Loucy (cell line): Measurements from ENCODE around the gene LVRN.

Source experiments
- H2AFZ ChIP-seq: fragments of 200-600 bp; sonication (generic); 2 replicates; pipeline ENCODE4 v1.6.0; 2016; ENCODE audit warnings: antibody characterized with exemption, mild to moderate bottlenecking, low read length, moderate library complexity
- H3F3A ChIP-seq: fragments of 200-600 bp; 2 replicates; pipeline ENCODE4 v1.6.0; 2016; ENCODE audit warnings: antibody characterized with exemption, low read depth, mild to moderate bottlenecking
- H3K27me3 ChIP-seq: fragments of 200-600 bp; sonication (generic); 2 replicates; pipeline ENCODE4 v1.6.1; 2014; ENCODE audit warnings: low read length, mild to moderate bottlenecking; ENCODE audit not compliant: insufficient read depth, poor library complexity, severe bottlenecking
- H3K36me3 ChIP-seq: fragments of 200-600 bp; sonication (generic); 2 replicates; pipeline ENCODE4 v1.6.1; 2016; ENCODE audit warnings: low read length; ENCODE audit not compliant: insufficient read depth
- H3K4me1 ChIP-seq: fragments of 200-600 bp; sonication (generic); 2 replicates; pipeline ENCODE4 v1.5.1; 2014; ENCODE audit warnings: low read length, mild to moderate bottlenecking; ENCODE audit not compliant: insufficient read depth, poor library complexity, severe bottlenecking
- H3K4me2 ChIP-seq: fragments of 200-600 bp; sonication (generic); 2 replicates; pipeline ENCODE4 v1.6.0; 2014; ENCODE audit warnings: antibody characterized with exemption, low read length, low read depth, mild to moderate bottlenecking; ENCODE audit not compliant: poor library complexity, severe bottlenecking
- H3K4me3 ChIP-seq: fragments of 200-600 bp; sonication (generic); 2 replicates; pipeline ENCODE4 v1.5.1; 2014; ENCODE audit warnings: low read length, mild to moderate bottlenecking, mixed read lengths; ENCODE audit not compliant: poor library complexity, severe bottlenecking
- H3K79me2 ChIP-seq: fragments of 200-600 bp; sonication (generic); 2 replicates; pipeline ENCODE4 v1.6.1; 2014; ENCODE audit warnings: low read length; ENCODE audit not compliant: insufficient read depth
- H3K9ac ChIP-seq: fragments of 200-600 bp; sonication (generic); 2 replicates; pipeline ENCODE4 v1.6.0; 2014; ENCODE audit warnings: mild to moderate bottlenecking, low read depth, low read length, moderate library complexity; ENCODE audit not compliant: poor library complexity, severe bottlenecking
- H3K9me2 ChIP-seq: fragments of 200-600 bp; sonication (generic); replicated peaks from 2 replicates; pipeline ENCODE4 v1.6.1; 2016; ENCODE audit warnings: low read depth, low read length, mixed read lengths
- H3K9me3 ChIP-seq: fragments of 200-600 bp; sonication (generic); 2 replicates; pipeline ENCODE4 v1.6.1; 2014; ENCODE audit warnings: mild to moderate bottlenecking, antibody characterized with exemption, low read length, low read depth; ENCODE audit not compliant: insufficient read depth
- H4K20me1 ChIP-seq: fragments of 200-600 bp; sonication (generic); 2 replicates; pipeline ENCODE4 v1.6.0; 2014; ENCODE audit warnings: antibody characterized with exemption, low read length, mild to moderate bottlenecking; ENCODE audit not compliant: insufficient read depth, poor library complexity, severe bottlenecking
- EZH2phosphoT487 ChIP-seq: fragments of 200-600 bp; IDR thresholded peaks from 2 replicates; pipeline ENCODE4 v1.6.1; 2018; ENCODE audit warnings: antibody characterized with exemption, mild to moderate bottlenecking, moderate library complexity, borderline replicate concordance
- TF ChIP-seq, protein P1 (sequence below): fragments of 200-600 bp; sonication (generic); conservative IDR thresholded peaks from 2 replicates; pipeline ENCODE4 v1.5.1; 2014; ENCODE audit warnings: mild to moderate bottlenecking, antibody characterized with exemption, low read length

LVRN gene

DNA sequence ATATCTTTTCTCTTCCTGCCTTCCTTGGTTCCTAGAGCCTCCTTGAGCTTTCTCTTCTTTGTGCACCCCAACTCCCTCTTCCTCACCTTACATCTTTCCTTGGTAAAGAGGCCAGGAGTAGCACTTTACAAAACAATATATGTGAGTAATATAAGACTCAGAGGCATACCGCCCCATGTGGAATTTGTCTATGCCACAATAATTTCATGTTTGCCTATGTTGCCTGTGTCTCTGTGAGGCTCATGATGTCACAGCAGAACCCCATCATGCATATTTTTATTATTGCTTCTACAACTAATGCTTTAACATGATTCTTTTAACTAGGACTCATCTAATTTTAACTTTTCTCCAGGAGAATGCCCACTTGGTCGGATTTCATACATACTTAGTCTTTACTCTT lies 15.0 kb upstream of the LVRN start:
- H3K4me1 ChIP-seq, result no peaks in the 10 kb centered on the region
- no peak overlapping the region for H2AFZ ChIP-seq
- H3K9me2 ChIP-seq, result no peaks in the 10 kb centered on the region
- no peaks in the 10 kb centered on the region for H3K79me2 ChIP-seq
- no peaks in the 10 kb centered on the region for H4K20me1 ChIP-seq
- H3K27me3 ChIP-seq, result no peaks in the 10 kb centered on the region
- no peak overlapping the region for H3K9ac ChIP-seq
- TF ChIP-seq EZH2phosphoT487, result no peak
- TF ChIP-seq, protein P1, sequence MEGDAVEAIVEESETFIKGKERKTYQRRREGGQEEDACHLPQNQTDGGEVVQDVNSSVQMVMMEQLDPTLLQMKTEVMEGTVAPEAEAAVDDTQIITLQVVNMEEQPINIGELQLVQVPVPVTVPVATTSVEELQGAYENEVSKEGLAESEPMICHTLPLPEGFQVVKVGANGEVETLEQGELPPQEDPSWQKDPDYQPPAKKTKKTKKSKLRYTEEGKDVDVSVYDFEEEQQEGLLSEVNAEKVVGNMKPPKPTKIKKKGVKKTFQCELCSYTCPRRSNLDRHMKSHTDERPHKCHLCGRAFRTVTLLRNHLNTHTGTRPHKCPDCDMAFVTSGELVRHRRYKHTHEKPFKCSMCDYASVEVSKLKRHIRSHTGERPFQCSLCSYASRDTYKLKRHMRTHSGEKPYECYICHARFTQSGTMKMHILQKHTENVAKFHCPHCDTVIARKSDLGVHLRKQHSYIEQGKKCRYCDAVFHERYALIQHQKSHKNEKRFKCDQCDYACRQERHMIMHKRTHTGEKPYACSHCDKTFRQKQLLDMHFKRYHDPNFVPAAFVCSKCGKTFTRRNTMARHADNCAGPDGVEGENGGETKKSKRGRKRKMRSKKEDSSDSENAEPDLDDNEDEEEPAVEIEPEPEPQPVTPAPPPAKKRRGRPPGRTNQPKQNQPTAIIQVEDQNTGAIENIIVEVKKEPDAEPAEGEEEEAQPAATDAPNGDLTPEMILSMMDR, result no peak
- no peaks in the 10 kb centered on the region for H3K9me3 ChIP-seq
- H3K36me3 ChIP-seq, result no peaks in the 10 kb centered on the region
- no peak overlapping the region for H3K4me2 ChIP-seq
- H3F3A ChIP-seq, result no peaks in the 10 kb centered on the region
- H3K4me3 ChIP-seq, result no peak overlapping the region

DNA sequence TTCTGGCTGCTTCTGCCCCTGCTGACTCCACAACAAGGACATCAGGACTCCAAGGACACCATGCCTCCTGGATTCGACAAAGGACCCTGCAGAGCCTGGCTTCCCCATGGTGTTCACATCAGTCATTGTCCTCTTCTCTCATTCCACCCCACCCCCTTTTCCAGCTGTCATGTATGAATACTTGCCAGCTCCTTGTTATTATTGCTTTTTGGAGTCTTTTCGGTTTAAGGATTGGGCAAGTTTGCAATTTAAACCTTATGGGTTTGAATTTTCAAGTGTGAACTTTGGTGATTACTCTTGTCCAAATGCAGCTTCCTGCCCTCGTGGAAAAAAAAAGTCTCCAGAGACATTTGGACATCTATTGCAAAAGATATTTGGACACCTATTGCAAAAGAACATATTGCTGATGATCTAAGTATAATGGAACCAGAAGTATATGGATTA lies 14.2 kb upstream of the LVRN start:
- Histone ChIP-seq H3K27me3 (no peaks in the 10 kb centered on the region), H3K9ac (no peak overlapping the region), H3K4me1 (no peaks in the 10 kb centered on the region), H3F3A (no peaks in the 10 kb centered on the region), H4K20me1 (no peaks in the 10 kb centered on the region), H3K79me2 (no peaks in the 10 kb centered on the region), H3K4me3 (no peak overlapping the region), H2AFZ (no peak overlapping the region), H3K4me2 (no peak overlapping the region), H3K9me2 (no peaks in the 10 kb centered on the region), H3K9me3 (no peaks in the 10 kb centered on the region), H3K36me3 (no peaks in the 10 kb centered on the region)
- no peak for TF ChIP-seq EZH2phosphoT487
- TF ChIP-seq, protein P1, result no peak

DNA sequence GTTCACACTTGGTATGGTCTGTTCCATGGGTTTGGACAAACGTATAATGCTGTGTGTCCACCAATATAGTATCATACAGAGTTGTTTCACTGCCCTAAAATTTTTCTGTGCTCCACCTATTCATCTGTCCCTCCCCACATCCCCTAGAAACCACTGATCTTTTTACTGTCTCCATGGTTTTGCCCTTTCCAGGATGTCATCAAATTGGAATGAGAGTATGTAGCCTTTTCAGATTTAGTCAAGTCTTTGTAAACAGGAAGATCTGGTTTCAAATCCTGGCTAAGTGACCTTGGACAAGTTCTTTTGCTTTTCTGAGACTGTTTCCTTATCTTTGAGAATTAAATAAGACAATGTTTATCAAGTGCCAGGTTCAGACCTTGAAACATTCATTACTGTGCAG lies 13.2 kb upstream of the LVRN start:
- Histone ChIP-seq H3K27me3 (no peaks in the 10 kb centered on the region), H2AFZ (no peak overlapping the region), H3K4me3 (no peak overlapping the region), H3F3A (no peaks in the 10 kb centered on the region), H3K4me1 (no peaks in the 10 kb centered on the region), H3K36me3 (no peaks in the 10 kb centered on the region), H3K9me2 (no peaks in the 10 kb centered on the region), H3K9ac (no peak overlapping the region), H3K4me2 (no peak overlapping the region), H3K9me3 (no peaks in the 10 kb centered on the region), H3K79me2 (no peaks in the 10 kb centered on the region), H4K20me1 (no peaks in the 10 kb centered on the region)
- TF ChIP-seq, protein P1, result no peak
- TF ChIP-seq EZH2phosphoT487, result no peak
